ENCODE measurements around the gene AP3D1.

- TF ChIP-seq CTCF (conservative IDR thresholded peaks at IDR 0.05 in 1 of 2, IDR thresholded peaks at IDR 0.05 in 1 of 2; ENCODE audit: extremely low read depth in 1 of 2, insufficient read depth in 1 of 2, low read depth in 1 of 2, low read length in 2 of 2) (no peak), EZH2 (IDR thresholded peaks at IDR 0.05; ENCODE audit: borderline replicate concordance, low read length) (no peak)
Measured at GRCh38 chr19:2089727-2090053, 61.7 kb downstream of the AP3D1 start.

All from mammary epithelial cell (primary cell).